ENCODE measurements around the gene VAV3.
A peak's percentile ranks its signal among the peaks of the same experiment; 100 is the strongest.
"Not testable (repeated sequence)": the region's sequence is repeated elsewhere in the genome, so short reads cannot be mapped to it uniquely, and the experiment has no call there.

VAV3 gene

DNA sequence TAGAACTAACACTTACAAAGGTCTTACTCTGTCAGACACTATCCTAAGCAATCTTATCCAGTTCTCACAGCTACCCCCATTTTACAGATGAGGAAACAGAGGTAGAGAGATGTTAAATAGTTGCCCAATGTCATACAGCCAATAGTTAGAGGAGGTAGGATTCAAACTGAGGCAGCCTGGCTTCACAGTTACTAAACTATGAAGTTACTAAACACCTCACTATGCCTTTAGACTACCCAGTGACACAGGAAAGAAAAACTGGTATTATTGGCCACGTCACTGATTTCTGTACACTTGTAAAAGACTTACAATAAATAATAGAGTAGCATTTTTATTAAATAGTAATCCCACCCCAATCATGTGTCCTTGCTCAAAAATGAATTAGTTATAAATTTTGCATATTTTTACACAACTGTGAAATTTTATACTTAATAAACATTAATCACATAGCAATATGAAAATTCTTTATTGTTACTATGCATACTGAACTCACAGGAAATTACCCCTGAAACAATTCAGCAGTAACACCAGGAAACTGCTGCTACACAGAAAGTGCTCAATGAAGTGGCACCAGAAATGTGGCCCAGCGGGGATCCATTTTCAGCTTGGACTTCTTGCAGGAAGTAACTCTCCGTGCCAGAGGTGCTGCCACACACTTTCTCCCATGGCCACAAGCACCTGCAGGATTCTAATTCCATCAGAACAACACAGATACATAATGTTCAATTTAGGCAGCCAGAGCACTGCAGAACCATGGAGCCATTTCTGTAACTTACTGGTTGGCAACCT lies 69.4 kb downstream of the VAV3 start:
- peaks cover 69% of the 10 kb centered on the region for H3K4me1 Mint-ChIP-seq
- H3K27me3 Mint-ChIP-seq = no peaks in the 10 kb centered on the region
- H3K27ac Mint-ChIP-seq = peak overlapping the region; percentile 82

DNA sequence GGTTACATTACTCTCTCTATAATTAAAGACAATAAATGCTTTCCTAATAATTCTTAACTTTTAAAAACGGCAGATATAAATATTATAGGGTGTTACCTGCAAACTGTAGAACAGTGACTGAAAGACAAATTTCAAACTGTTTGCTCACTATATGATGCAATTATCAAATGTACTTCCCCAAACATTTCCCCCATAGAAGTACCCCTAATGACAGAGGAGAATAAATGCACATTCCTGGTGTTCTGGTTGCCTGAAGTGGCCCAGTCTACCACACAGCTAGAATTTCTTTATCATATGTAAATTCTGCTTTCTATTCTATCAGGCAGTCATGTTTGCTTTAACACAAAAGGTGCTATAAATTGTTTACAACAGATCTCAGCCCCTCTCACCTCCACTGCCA lies 70.4 kb downstream of the VAV3 start:
- no peak for ATAC-seq
- no peaks in the 10 kb centered on the region for H3K9me3 Mint-ChIP-seq
- H3K36me3 Mint-ChIP-seq = peaks cover 10% of the 10 kb centered on the region
- H3K4me3 Mint-ChIP-seq = no peak overlapping the region
- peak overlapping the region; percentile 82 for H3K27ac Mint-ChIP-seq
- peaks cover 67% of the 10 kb centered on the region for H3K4me1 Mint-ChIP-seq
- no peaks in the 10 kb centered on the region for H3K27me3 Mint-ChIP-seq

More for the DNA sequence above, 69.4 kb downstream of the VAV3 start:
- ATAC-seq = no peak
- Mint-ChIP-seq H3K9me3 (no peaks in the 10 kb centered on the region), H3K4me3 (no peak overlapping the region), H3K36me3 (peaks cover 10% of the 10 kb centered on the region)

DNA sequence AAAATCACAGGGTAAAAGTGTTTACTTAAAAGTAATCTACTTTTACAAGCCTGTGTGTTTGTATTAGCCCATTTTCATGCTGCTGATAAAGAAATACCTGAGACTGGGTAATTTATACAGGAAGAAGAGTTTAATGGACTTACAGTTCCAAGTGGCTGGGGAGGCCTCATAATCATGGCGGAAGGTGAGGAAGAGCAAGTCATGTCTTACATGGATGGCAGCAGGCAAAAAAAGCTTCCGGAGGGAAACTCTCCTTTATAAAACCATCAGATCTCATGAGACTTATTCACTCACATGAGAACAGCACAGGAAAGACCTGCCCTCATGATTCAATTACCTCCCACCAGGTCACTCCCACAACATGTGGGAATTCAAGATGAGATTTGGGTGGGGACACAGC lies 71.6 kb downstream of the VAV3 start:
- Mint-ChIP-seq H3K27ac (peak overlapping the region; percentile 82), H3K36me3 (peaks cover 10% of the 10 kb centered on the region), H3K4me1 (peaks cover 70% of the 10 kb centered on the region)
- not testable (repeated sequence) for H3K27me3 Mint-ChIP-seq, H3K4me3 Mint-ChIP-seq, ATAC-seq, H3K9me3 Mint-ChIP-seq

DNA sequence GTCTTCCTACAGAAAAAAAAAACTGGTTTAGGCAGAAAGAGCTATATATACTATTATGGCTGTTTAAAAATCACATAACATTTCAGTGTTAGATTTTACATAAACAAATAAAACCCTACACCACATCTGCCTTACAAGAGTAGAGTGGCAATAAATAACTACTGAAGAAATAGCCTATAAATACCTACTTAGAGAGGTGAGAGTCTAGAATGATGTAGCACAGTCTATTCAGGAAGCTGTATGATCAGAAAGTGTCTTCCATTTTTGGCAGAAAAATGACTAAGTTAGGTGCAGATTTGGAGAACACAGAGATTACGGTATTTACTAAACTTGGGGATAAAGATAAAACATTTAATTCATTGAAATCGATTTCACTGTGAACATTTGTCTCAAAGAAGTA lies 75.5 kb downstream of the VAV3 start:
- no peak overlapping the region for H3K4me3 Mint-ChIP-seq
- no peaks in the 10 kb centered on the region for H3K27me3 Mint-ChIP-seq
- peaks cover 49% of the 10 kb centered on the region for H3K4me1 Mint-ChIP-seq
- H3K36me3 Mint-ChIP-seq = peaks cover 10% of the 10 kb centered on the region
- H3K9me3 Mint-ChIP-seq = no peaks in the 10 kb centered on the region
- H3K27ac Mint-ChIP-seq = no peak overlapping the region
- no peak for ATAC-seq

DNA sequence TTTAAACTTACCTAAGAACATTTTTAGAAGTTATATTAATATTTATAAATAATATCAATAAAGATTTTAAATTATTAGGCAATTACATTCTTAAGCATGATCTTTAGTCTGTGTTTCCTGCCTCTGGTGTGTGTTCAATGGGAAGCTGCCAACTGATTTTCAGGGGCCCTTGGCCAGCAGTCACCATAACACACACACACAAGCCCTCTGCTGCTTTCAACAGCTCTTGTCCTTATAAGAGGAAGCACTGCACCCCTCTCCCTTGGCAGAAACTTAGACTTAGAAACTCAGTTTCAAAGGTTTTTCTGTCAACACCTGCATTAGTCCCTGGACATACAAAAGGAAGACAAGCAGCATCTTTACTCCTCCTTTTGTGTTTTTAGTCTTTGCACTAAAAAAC lies 81.4 kb downstream of the VAV3 start:
- Mint-ChIP-seq H3K9me3 (no peaks in the 10 kb centered on the region), H3K27me3 (no peaks in the 10 kb centered on the region), H3K4me3 (no peak overlapping the region), H3K36me3 (peaks cover 6% of the 10 kb centered on the region), H3K27ac (no peak overlapping the region), H3K4me1 (peaks cover 27% of the 10 kb centered on the region)
- no peak for ATAC-seq

DNA sequence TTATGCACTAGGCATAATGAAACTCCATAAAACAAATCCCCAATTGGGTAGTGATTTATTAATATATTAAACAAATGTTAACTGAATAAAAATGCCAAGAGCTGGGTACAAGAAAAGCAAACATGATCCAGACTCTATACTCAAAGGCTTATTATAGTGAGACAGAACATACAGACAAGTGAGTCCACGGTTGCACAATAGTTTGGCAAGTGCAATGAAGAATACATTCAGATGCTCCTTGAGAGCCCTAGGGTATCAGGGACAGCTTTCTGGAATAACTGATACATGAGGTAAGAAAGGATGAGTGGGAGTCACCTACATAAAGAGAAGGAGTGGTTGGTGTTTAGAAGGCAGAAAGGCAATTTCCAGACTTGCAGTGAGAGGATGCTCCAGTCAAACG lies 85.1 kb downstream of the VAV3 start:
- Mint-ChIP-seq H3K9me3 (no peaks in the 10 kb centered on the region), H3K27me3 (no peaks in the 10 kb centered on the region), H3K4me3 (no peak overlapping the region), H3K4me1 (peaks cover 42% of the 10 kb centered on the region), H3K27ac (no peak overlapping the region), H3K36me3 (peaks cover 6% of the 10 kb centered on the region)
- no peak for ATAC-seq

DNA sequence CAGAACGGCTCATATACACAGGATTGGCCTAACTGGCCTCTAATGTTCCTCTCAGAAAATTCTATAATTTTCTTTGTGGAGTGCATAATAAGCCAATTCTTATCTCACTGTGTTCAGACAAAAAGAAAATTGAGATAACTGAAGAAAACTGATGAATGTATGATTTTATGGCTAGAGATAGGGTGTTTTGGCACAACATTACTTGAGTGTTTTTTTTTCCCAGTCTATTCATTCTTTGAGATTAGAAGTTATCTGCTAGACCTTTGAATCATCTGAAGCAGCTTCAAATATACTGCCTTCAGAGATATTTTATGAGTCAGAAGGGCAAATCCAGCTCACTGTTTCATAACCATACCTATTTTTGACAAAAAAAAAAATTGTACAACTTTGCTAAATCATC lies 85.6 kb downstream of the VAV3 start:
- Mint-ChIP-seq H3K9me3 (no peaks in the 10 kb centered on the region), H3K27ac (no peak overlapping the region), H3K4me1 (peaks cover 42% of the 10 kb centered on the region), H3K36me3 (peaks cover 6% of the 10 kb centered on the region), H3K27me3 (no peaks in the 10 kb centered on the region), H3K4me3 (no peak overlapping the region)
- ATAC-seq = no peak

DNA sequence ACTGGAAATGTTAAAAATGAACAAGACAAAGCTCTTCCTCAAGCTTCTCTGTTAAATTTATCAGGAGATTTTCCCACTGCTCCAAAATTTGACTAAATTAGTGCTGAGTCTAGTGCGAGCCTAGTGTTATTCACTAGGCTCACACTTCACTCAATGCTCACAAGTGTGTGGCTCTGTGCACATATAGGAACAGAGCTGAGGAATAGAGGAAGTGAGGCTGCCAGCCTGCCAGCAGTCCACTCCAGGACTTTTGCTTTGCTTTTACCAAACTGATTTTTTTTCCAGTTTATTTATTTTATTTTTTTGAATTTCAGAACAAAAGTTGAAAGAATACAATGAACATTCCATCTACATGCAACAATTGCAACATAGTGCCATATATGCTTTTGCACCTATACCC lies 87.2 kb downstream of the VAV3 start:
- ATAC-seq = peak; percentile 72
- Mint-ChIP-seq H3K36me3 (peaks cover 6% of the 10 kb centered on the region), H3K27ac (peak overlapping the region; percentile 63), H3K9me3 (no peaks in the 10 kb centered on the region), H3K27me3 (no peaks in the 10 kb centered on the region), H3K4me3 (peak overlapping the region; percentile 22), H3K4me1 (peaks cover 56% of the 10 kb centered on the region)

DNA sequence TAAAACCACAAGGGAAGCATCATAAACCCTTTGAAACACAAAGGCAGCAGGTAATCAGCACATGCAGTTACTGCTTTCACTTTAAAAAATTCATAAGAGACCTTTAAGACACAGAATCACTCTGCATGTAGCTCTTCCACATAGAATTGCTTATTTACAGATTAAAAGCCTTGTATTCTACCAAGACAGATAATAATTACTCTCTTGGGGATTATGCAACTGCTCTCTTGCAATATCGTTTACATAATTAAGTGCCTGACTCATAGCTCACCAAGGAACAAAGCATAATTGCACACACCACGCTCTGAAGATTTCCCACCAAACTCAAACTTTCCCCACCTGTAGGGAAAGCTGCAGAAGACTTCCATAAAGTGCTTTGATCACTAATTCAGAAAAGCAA lies 87.9 kb downstream of the VAV3 start:
- Mint-ChIP-seq H3K9me3 (no peaks in the 10 kb centered on the region), H3K4me3 (peak overlapping the region; percentile 22), H3K27ac (peak overlapping the region; percentile 63), H3K4me1 (peaks cover 57% of the 10 kb centered on the region), H3K27me3 (no peaks in the 10 kb centered on the region), H3K36me3 (peaks cover 6% of the 10 kb centered on the region)
- ATAC-seq = peak; percentile 44

DNA sequence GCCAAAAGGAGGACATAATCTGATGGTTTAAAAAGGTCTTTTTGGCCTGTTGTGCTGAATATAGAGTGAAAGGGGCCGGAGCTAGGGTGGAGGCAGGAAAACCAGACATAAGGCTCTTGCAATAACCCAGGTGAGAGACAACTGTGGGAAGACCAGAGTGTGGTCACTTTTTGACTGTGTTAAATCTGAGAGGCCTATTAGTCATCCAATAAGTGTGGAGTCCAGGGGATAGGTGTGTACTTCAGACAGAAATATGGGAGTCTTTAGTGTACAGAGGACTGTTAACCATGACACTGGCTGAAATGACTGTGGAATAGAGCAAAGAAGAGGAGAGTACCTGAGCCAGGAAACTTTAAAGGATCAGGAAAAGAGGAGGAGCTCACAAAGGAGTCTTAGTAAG lies 89.3 kb downstream of the VAV3 start:
- H3K27me3 Mint-ChIP-seq = no peaks in the 10 kb centered on the region
- H3K4me3 Mint-ChIP-seq = no peak overlapping the region
- peaks cover 7% of the 10 kb centered on the region for H3K36me3 Mint-ChIP-seq
- ATAC-seq = no peak
- peaks cover 61% of the 10 kb centered on the region for H3K4me1 Mint-ChIP-seq
- peak overlapping the region; percentile 42 for H3K27ac Mint-ChIP-seq
- H3K9me3 Mint-ChIP-seq = peaks cover under 1% of the 10 kb centered on the region

DNA sequence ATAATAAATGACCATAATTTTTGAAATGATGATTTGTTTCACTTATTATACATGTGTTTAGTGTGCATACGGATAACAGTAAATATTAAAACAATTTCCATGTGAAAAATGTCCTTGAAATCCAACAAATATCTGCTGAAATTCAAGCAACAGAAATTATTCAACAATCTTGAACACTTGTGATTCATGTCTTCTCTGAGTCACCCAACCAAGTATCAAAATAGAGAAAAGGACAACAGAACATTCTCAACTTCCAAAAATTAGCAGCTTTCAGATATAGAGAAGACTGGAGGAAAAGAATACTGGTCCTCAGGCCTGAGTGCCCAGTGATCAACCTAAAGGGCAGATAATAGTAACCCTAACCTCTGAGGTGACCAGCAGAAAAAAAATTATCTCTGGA lies 90.8 kb downstream of the VAV3 start:
- H3K4me1 Mint-ChIP-seq = peaks cover 59% of the 10 kb centered on the region
- H3K27ac Mint-ChIP-seq = peak overlapping the region; percentile 93
- H3K4me3 Mint-ChIP-seq = no peak overlapping the region
- peaks cover 5% of the 10 kb centered on the region for H3K9me3 Mint-ChIP-seq
- no peaks in the 10 kb centered on the region for H3K27me3 Mint-ChIP-seq
- ATAC-seq = no peak
- peaks cover 8% of the 10 kb centered on the region for H3K36me3 Mint-ChIP-seq

DNA sequence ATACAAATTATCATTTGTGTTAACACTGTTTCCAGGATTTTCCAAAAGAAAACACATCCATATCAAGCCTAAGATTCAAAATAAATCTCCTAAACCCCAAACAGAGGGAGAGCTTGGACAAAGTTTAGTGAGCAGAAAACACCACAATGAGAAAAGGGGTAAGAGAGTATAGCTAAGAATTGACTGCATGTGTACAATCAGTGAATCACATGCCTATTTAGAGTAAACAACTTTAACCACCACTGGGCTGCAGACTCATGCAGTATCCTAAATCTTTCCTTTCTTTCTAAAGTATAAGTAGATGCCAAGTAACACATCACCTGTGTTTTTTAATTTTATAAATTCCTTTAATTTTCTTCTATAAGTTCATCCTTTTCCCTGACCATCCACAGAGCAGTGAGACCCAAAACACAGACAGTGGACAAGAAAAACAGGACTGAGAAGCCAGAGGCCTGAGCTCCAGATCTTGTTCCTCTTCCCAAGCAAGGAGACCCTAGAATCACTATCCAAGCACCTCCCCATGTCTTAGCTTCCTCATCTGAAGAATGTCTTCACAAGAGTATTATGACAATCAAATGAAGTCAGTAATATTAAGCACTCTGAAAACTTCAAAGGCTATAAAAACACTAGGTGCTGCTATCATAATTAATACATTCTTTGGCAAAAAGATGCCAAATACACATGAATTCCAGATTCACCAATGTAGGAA lies 93.1 kb downstream of the VAV3 start:
- ATAC-seq = no peak
- Mint-ChIP-seq H3K27ac (peak overlapping the region; percentile 63), H3K36me3 (peaks cover 8% of the 10 kb centered on the region), H3K27me3 (no peaks in the 10 kb centered on the region), H3K4me3 (no peak overlapping the region), H3K4me1 (peaks cover 62% of the 10 kb centered on the region), H3K9me3 (peaks cover 5% of the 10 kb centered on the region)

DNA sequence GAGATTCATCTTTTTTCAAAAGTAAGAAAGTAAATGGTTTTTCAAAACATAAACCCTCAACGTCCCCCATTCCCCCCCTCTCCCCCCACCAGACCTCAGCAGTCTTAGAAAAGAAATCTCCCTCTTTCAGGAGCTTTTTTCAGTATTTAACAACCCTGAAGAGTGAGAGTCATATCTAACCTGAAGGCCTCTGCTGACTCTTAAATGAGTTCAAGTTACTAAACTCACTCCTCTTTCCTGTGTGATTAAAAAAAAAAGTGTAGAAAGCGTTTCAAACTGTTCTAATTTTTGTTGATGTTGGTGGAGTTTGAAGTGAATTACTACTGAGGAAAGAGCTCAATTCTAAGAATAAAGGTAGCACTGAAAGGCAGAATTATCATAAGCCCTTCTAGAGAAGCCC lies 93.7 kb downstream of the VAV3 start:
- H3K4me3 Mint-ChIP-seq = no peak overlapping the region
- peaks cover 56% of the 10 kb centered on the region for H3K4me1 Mint-ChIP-seq
- H3K27ac Mint-ChIP-seq = peak overlapping the region; percentile 63
- peaks cover 10% of the 10 kb centered on the region for H3K36me3 Mint-ChIP-seq
- H3K9me3 Mint-ChIP-seq = peaks cover 5% of the 10 kb centered on the region
- peak; percentile 47 for ATAC-seq
- H3K27me3 Mint-ChIP-seq = no peaks in the 10 kb centered on the region

DNA sequence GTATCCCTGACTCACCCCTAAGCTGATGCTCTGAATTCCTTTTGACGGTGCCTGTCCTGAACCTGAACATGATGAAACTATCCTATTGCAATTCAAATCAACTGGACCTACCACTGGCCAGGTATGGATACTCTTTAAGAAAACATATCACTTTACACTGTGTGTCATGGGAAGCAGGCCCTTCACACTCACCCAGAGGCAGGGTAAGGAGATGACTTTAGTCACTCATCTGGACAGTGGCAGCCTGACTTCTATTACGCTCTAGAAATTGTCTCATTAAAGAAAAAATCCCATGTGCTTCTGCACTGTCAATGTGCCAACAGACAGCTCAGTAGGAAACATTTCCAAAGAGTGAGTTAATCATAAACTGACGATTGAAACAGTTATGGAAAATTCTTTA lies 94.3 kb downstream of the VAV3 start:
- H3K27ac Mint-ChIP-seq = peak overlapping the region; percentile 44
- no peak for ATAC-seq
- H3K4me3 Mint-ChIP-seq = no peak overlapping the region

DNA sequence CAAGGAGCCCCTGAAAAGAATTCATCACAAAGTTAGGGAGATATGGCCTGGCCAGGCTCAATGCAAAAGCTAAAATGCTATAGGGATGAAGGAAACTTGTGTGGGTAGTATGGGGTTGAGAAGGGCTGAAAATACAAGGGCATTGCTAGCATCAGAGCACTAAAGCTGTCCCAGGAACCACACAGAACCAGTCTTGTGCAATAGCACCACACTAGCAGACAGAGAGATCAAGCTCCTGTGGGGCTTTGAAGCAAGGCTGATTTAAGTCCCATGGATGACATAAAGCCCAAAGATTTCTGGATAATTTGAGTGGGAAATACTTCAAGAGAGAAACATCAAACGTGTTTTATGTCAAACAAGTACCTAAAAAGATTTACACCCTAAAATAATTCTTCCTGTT lies 97.1 kb downstream of the VAV3 start:
- H3K4me3 Mint-ChIP-seq = no peak overlapping the region
- peak overlapping the region; percentile 28 for H3K27ac Mint-ChIP-seq
- peaks cover 28% of the 10 kb centered on the region for H3K36me3 Mint-ChIP-seq
- no peak for ATAC-seq
- peaks cover 48% of the 10 kb centered on the region for H3K4me1 Mint-ChIP-seq
- peaks cover 9% of the 10 kb centered on the region for H3K9me3 Mint-ChIP-seq
- H3K27me3 Mint-ChIP-seq = no peaks in the 10 kb centered on the region

More for the DNA sequence above, 94.3 kb downstream of the VAV3 start:
- H3K4me1 Mint-ChIP-seq = peaks cover 52% of the 10 kb centered on the region
- H3K27me3 Mint-ChIP-seq = no peaks in the 10 kb centered on the region
- peaks cover 5% of the 10 kb centered on the region for H3K9me3 Mint-ChIP-seq
- H3K36me3 Mint-ChIP-seq = peaks cover 13% of the 10 kb centered on the region

DNA sequence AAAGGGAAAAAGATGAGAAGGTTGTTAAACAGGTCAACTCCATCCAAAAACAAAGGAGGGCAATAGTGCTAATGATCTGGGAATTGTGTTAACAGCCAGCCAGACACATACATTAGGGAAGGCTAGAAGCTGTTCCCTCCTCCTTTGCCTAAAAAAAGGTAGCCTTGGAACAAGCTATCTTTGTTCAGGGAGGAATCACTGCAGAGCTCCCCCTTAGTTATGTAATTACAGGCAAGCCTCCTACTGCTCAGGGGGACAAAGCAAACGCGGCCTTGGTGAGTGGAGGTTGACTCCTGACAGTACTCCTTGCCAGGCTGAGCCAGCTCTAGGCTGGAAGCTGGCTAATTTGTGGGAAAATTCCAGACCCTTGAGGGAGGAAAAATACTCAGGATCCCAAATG lies 97.6 kb downstream of the VAV3 start:
- Mint-ChIP-seq H3K9me3 (peaks cover 9% of the 10 kb centered on the region), H3K36me3 (peaks cover 29% of the 10 kb centered on the region), H3K4me1 (peaks cover 52% of the 10 kb centered on the region), H3K27ac (peak overlapping the region; percentile 28), H3K27me3 (no peaks in the 10 kb centered on the region), H3K4me3 (no peak overlapping the region)
- ATAC-seq = no peak

Data from stimulated activated memory B cell treated with anti-CD40 and anti-IgM and Interleukin-4, amounts not matched to agents 10 μg/mL and 1 μg/mL and 100 μg/mL, for 72 hours (primary cell).